Astrocyte (in vitro differentiated cells and primary cell): ENCODE results near the gene ZBTB7C. TPM values are rescaled to one million over a fixed set of nuclear protein-coding genes. Genes with fewer than 3 reads are reported as not detected.

Source experiments
- DNase-seq: peaks from one replicate; pipeline ENCODE4 v3.0.0-alpha.2; 2010; ENCODE audit warnings: low read depth
- FAIRE-seq: peaks from 2 replicates; lab custom pipeline; 2011; peaks lifted over from hg19 to GRCh38; lab: Jason Lieb, UNC
- H2AFZ ChIP-seq: 2 replicates; pipeline ENCODE4 v1.6.0; 2012; ENCODE audit warnings: low read depth, low read length, inconsistent platforms
- H3K27ac ChIP-seq: 2 replicates; pipeline ENCODE4 v1.5.1; 2011; ENCODE audit warnings: low read depth, low read length, inconsistent platforms
- H3K27me3 ChIP-seq: 2 replicates; pipeline ENCODE4 v1.6.0; 2011; ENCODE audit warnings: low read length, inconsistent platforms; ENCODE audit not compliant: insufficient read depth
- H3K36me3 ChIP-seq: 2 replicates; pipeline ENCODE4 v1.5.1; 2011; ENCODE audit warnings: low read length, inconsistent platforms; ENCODE audit not compliant: insufficient read depth
- H3K4me1 ChIP-seq: 2 replicates; pipeline ENCODE4 v1.5.1; 2011; ENCODE audit warnings: low read length, inconsistent platforms; ENCODE audit not compliant: insufficient read depth
- H3K4me2 ChIP-seq: 2 replicates; pipeline ENCODE4 v1.6.0; 2012; ENCODE audit warnings: low read length, inconsistent platforms
- H3K4me3 ChIP-seq: 2 replicates; pipeline ENCODE4 v1.5.1; 2011; ENCODE audit warnings: low read depth, mild to moderate bottlenecking, low read length, inconsistent platforms; ENCODE audit not compliant: insufficient read depth
- H3K79me2 ChIP-seq: 2 replicates; pipeline ENCODE4 v1.6.0; 2012; ENCODE audit warnings: mild to moderate bottlenecking, low read length, inconsistent platforms; ENCODE audit not compliant: insufficient read depth
- H3K9ac ChIP-seq: 2 replicates; pipeline ENCODE4 v1.6.0; 2012; ENCODE audit warnings: mild to moderate bottlenecking, low read length, inconsistent platforms
- H3K9me3 ChIP-seq: 2 replicates; pipeline ENCODE4 v1.5.1; 2012; ENCODE audit warnings: low read depth, mild to moderate bottlenecking, low read length, inconsistent platforms; ENCODE audit not compliant: insufficient read depth
- H4K20me1 ChIP-seq: 2 replicates; pipeline ENCODE4 v1.6.0; 2012; ENCODE audit warnings: low read length, inconsistent platforms; ENCODE audit not compliant: insufficient read depth
- H3K27ac Mint-ChIP-seq: one replicate; pipeline ENCODE4 v1.8.0; 2021; ENCODE audit warnings: mild to moderate bottlenecking, mixed read lengths; ENCODE audit not compliant: unreplicated experiment
- H3K27me3 Mint-ChIP-seq: one replicate; pipeline ENCODE4 v1.8.0; 2021; ENCODE audit warnings: low read depth, mixed read lengths; ENCODE audit not compliant: unreplicated experiment
- H3K36me3 Mint-ChIP-seq: one replicate; pipeline ENCODE4 v1.8.0; 2021; ENCODE audit warnings: low read depth, mixed read lengths; ENCODE audit not compliant: unreplicated experiment
- H3K4me1 Mint-ChIP-seq: one replicate; pipeline ENCODE4 v1.8.0; 2021; ENCODE audit warnings: low read depth, mixed read lengths; ENCODE audit not compliant: unreplicated experiment
- H3K4me3 Mint-ChIP-seq: one replicate; pipeline ENCODE4 v1.8.0; 2021; ENCODE audit warnings: mild to moderate bottlenecking, moderate library complexity, mixed read lengths; ENCODE audit not compliant: unreplicated experiment
- H3K9me3 Mint-ChIP-seq: one replicate; pipeline ENCODE4 v1.8.0; 2021; ENCODE audit warnings: mild to moderate bottlenecking, mixed read lengths; ENCODE audit not compliant: unreplicated experiment
- CTCF ChIP-seq: IDR thresholded peaks from 2 replicates; pipeline ENCODE4 v1.5.1; 2011; ENCODE audit warnings: low read depth, mild to moderate bottlenecking, inconsistent platforms, low read length, moderate library complexity; ENCODE audit not compliant: insufficient read depth
- EZH2 ChIP-seq: IDR thresholded peaks from 2 replicates; pipeline ENCODE4 v1.6.1; 2012; ENCODE audit warnings: mild to moderate bottlenecking, low read length, inconsistent platforms; ENCODE audit not compliant: insufficient read depth
- total RNA-seq: library from RNA; stranded (reverse); gene quantifications from 2 replicates; pipeline ENCODE4 v1.2.1, GENCODE V29; 2021

The ZBTB7C gene
- total RNA-seq, 1 donor from 2014 or later = 1.0 TPM

GRCh38 chr18:48207733-48208132 lies 201.4 kb downstream of the ZBTB7C start:
- Histone ChIP-seq H3K4me3 (no peak overlapping the region), H3K9ac (no peak overlapping the region), H3K27me3 (no peaks in the 10 kb centered on the region), H3K79me2 (no peaks in the 10 kb centered on the region), H3K27ac (no peak overlapping the region), H2AFZ (no peak overlapping the region), H4K20me1 (no peaks in the 10 kb centered on the region), H3K4me1 (no peaks in the 10 kb centered on the region), H3K4me2 (no peak overlapping the region), H3K9me3 (no peaks in the 10 kb centered on the region), H3K36me3 (no peaks in the 10 kb centered on the region)
- Mint-ChIP-seq H3K4me1 (no peaks in the 10 kb centered on the region), H3K4me3 (no peak overlapping the region), H3K27ac (no peak overlapping the region), H3K36me3 (no peaks in the 10 kb centered on the region), H3K9me3 (peaks cover 4% of the 10 kb centered on the region), H3K27me3 (peaks cover 42% of the 10 kb centered on the region)
- no peak for TF ChIP-seq EZH2
- no peak for TF ChIP-seq CTCF
- DNase-seq (no peak), FAIRE-seq (no peak)

GRCh38 chr18:48206887-48207286 lies 202.3 kb downstream of the ZBTB7C start:
- DNase-seq (no peak), FAIRE-seq (no peak)
- no peaks in the 10 kb centered on the region for H3K27me3 ChIP-seq
- H3K79me2 ChIP-seq = no peaks in the 10 kb centered on the region
- H3K9me3 ChIP-seq = no peaks in the 10 kb centered on the region
- H3K9ac ChIP-seq = no peak overlapping the region
- H2AFZ ChIP-seq = no peak overlapping the region
- no peak overlapping the region for H3K4me2 ChIP-seq
- H3K9me3 Mint-ChIP-seq = peaks cover 4% of the 10 kb centered on the region
- no peaks in the 10 kb centered on the region for H3K36me3 Mint-ChIP-seq
- H3K4me3 ChIP-seq = no peak overlapping the region
- H3K27ac Mint-ChIP-seq = no peak overlapping the region
- TF ChIP-seq CTCF (no peak), EZH2 (no peak)
- no peak overlapping the region for H3K4me3 Mint-ChIP-seq
- no peaks in the 10 kb centered on the region for H3K36me3 ChIP-seq
- H3K4me1 ChIP-seq = no peaks in the 10 kb centered on the region
- H3K27ac ChIP-seq = no peak overlapping the region
- H4K20me1 ChIP-seq = no peaks in the 10 kb centered on the region
- no peaks in the 10 kb centered on the region for H3K4me1 Mint-ChIP-seq
- peaks cover 40% of the 10 kb centered on the region for H3K27me3 Mint-ChIP-seq

- Histone ChIP-seq H3K36me3 (no peaks in the 10 kb centered on the region), H3K4me2 (no peak overlapping the region), H3K27me3 (peaks cover 6% of the 10 kb centered on the region), H3K4me3 (no peak overlapping the region), H3K27ac (no peak overlapping the region), H3K4me1 (no peaks in the 10 kb centered on the region), H3K9me3 (no peaks in the 10 kb centered on the region), H4K20me1 (no peaks in the 10 kb centered on the region), H3K79me2 (no peaks in the 10 kb centered on the region), H2AFZ (no peak overlapping the region), H3K9ac (no peak overlapping the region)
- Mint-ChIP-seq H3K4me3 (no peak overlapping the region), H3K27me3 (peaks cover 44% of the 10 kb centered on the region), H3K36me3 (peaks cover 2% of the 10 kb centered on the region), H3K4me1 (peaks cover 9% of the 10 kb centered on the region), H3K9me3 (peaks cover 1% of the 10 kb centered on the region), H3K27ac (no peak overlapping the region)
- no peak for FAIRE-seq
- DNase-seq = no peak
- TF ChIP-seq CTCF (no peak), EZH2 (no peak)
Observed at GRCh38 chr18:48203961-48204666, 205.1 kb downstream of the ZBTB7C start.
